Inflammatory macrophage treated with lipopolysaccharide for 1 hour (primary cell): ENCODE results near the gene PPFIBP2.
"Not testable (repeated sequence)": the region's sequence is repeated elsewhere in the genome, so short reads cannot be mapped to it uniquely, and the experiment has no call there.

Experiments used
- DNase-seq, 2 donors: peaks; one replicate each; pipeline ENCODE4 v3.0.0-alpha.2; 2020 to 2022

Gene PPFIBP2

DNA sequence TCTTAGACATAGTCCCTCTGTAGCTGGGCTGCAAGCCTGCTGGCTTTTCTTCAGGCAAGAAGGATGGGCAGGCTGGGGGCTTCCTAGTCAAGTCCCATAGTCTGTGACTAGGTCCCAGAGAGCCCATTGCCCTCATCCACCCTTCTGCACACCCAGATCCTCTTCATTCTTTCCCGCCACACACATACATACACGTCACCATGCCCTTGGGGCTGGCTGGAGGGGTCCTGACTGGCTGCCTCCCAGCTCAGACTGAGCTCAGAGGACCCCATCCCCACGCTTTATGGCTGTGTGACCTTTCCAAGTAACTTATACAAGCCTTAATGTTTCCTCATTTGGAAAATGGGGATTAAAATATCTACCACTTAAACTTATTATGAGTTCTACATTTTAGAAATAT is 13.5 kb upstream of the PPFIBP2 start:
- DNase-seq: no peak

DNA sequence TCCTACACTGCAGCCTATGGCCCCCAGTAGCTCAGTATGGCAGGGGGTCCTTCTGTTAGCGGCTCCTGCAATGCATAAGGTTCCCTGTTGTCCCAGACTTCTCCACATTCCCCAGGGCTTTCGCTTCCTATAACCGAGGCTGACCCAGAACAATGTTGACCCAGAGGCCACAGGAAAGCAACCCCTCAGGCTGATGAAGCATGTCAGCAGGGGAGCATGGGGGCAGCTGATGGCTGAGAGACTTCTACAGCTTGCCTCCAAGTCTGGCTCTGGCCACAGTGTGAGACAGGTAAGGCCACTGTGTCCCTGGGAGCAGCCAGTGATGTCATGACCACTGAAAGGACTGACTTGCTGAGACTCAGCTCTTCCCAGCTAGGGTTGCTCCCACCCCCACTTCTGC is 12.5 kb upstream of the PPFIBP2 start:
- DNase-seq: no peak

DNA sequence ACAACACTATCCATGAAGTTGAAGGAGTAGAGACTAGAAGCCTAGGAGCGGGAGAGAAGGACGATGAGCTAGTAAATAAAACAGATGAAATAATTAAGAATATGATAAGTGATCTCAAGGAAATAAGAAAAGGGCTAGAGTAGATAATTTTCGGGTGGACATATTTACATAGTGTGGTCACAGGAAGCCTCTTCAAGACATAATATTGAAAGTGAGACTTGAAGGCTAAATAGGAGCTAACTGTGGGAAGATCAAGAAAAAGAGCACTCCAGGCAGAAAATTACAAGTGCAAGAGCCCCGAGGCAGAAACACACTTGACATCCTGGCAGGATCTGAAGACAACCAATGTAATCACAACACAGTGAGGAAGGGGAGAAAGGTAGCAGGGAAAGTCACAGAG is 11.9 kb upstream of the PPFIBP2 start:
- DNase-seq: no peak

DNA sequence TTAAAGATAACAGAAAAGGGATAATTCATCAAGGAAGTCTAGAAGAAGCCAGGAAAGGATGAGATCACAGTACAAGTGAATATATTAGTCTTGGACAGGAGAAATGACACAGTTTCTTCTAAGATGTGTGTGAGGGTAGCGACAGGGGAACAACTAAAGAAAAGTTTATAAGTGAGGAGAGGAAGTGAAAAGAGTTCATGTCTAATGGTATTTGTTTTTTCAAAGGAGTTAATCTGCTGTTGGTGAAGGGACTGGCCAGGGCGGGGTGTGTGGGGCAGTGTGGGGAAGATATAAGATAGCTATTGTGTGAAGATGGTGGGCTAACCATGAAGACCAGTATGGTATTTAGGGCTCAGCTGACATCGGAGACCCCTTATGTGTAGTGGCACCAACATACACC is 7.6 kb upstream of the PPFIBP2 start:
- no peak for DNase-seq

DNA sequence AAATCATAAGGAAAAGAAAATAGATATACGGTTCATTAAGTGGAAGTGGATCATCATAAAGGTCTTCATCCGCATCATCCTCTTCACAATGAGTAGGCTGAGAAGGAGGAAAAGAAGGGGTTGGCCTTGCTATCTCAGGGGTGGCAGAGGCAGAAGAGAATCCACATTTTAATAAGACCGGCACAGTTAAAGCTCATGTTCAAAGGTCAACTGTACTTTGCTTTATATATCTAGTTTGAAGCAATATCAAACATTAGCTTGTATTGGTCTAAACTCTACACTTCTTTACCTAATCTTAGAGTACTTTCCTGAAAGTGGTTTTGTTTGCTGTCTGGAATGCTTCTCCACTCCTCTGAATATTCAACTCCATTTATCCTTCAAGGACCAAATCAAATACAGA is 5.7 kb upstream of the PPFIBP2 start:
- no peak for DNase-seq

DNA sequence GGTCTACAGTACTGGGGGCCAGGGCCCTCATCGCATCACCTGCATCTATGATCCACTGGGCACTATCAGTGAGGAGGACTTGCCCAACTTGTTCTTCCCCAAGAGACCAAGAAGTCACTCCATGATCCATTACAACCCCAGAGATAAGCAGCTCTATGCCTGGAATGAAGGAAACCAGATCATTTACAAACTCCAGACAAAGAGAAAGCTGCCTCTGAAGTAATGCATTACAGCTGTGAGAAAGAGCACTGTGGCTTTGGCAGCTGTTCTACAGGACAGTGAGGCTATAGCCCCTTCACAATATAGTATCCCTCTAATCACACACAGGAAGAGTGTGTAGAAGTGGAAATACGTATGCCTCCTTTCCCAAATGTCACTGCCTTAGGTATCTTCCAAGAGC is 3.8 kb upstream of the PPFIBP2 start:
- no peak for DNase-seq

DNA sequence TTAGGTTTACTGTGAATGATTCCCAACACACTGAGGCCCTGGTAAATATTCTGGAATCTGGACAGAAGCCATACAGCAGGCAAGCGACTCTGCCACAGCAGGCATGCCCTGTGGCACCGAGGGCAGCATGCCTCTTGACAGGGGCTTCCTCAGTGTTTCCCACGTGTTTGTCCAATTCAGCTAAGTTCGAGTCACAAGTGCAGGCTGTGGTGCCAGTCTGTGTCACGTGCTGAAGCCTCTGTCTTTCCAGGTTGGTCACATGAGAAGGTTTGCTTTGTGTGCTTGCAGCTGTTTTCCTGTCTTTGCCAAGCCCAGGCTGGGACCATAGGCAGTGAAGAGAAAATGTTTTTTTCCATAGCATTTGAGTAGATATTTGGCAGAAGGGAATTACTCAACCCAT is 2.4 kb upstream of the PPFIBP2 start:
- no peak for DNase-seq

DNA sequence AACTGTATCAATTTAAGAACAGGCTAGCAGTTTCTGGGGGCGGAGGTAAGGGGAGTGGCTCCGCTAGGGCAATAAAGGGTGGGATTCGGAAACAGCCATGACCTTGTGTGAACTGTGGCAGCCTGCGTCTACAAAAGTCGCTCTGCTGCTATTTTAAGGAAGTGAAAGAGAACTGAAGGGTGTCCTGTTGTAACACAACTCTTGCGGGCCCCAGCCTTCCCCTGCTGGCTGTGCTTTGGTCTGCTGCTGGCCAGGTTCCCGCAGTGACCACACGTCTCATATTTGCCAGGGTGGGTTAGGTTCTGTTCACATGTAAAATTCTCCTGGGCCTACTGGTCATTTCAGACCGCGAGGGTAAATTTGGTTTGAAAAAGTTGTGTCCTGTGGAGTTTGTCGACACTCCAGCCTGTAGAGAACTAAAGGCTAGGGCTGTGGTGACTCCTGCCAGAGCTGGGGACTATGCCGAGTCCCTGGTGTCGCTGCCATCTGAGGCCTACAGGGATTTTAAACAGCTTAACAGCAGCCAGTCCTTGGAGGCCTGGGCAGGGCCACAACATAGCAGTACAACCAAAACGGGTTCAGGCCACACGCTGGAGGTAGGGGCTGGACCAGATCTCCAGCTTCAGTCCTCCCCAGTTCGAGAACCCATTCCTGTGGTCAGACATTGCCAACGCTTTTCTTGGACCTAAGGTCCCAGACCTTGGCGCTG is 1.1 kb upstream of the PPFIBP2 start:
- DNase-seq: peak; percentile 83 to 86

DNA sequence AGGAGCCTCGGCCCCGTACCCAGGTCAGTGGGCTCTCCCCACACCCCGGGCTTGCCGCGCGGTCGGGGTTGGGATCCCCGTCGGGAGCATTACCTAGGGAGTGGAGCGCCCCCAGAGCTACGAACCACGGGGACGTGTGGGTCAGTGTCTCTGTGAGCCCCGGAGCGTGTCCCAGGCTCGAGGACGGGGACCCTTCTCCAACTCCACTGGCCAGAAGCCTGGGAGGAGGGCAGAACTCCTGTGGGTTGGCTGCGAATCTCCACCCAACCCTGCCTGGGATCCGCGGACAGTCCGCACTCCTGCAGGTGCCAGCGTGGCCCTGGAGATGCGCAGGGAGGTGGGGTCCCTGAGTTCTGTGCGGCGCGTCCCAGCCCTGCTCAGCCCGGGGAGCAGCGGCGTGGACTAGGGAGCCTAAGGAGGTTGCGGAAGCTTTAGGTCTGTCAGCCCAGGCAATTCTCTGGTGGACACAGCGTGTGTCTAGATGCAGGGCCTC is 346 bp downstream of the PPFIBP2 start:
- DNase-seq: no peak

DNA sequence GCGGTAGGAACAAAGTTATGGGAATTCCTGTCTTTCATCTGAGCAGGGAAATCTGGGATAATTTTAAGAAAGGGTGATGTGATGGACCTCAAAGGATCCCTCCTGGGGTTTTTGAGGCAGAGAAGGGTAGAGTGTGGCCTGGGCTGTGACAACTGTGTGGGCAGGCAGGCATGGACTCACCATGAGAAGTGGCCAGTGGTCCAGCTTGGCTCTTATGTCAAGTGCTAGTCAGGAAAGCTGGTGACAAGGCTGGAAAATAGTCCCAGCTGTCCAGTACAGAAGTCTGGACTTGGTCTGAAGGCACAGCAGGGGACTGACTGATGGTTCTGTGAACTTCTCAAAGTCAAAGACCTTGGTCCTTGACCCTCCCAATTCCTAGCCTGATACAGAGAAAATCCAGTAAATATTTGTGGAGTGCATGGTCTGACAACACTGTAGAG is 1.7 kb downstream of the PPFIBP2 start:
- DNase-seq: peak in 1 of 2 donors; percentile 49

DNA sequence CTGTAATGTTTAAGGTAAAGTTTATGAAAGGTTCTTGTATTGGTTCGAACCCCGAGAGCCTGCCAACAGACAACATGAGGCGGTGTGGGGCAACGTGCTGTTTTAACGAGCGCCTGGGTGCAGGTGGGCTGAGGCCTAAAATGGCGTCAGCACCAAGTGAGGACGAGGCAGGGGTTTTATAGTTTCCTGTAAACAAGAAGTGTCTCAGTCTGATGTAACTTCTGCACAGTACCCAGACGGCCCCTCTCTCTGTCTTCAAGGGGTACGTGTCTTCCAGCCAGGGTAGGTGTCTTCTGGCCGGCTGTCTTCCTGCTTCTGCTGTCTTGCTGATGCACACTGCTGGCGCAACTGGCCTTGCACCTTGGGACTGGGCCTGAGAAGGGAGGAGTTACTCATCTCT is 2.7 kb downstream of the PPFIBP2 start:
- DNase-seq: no peak

DNA sequence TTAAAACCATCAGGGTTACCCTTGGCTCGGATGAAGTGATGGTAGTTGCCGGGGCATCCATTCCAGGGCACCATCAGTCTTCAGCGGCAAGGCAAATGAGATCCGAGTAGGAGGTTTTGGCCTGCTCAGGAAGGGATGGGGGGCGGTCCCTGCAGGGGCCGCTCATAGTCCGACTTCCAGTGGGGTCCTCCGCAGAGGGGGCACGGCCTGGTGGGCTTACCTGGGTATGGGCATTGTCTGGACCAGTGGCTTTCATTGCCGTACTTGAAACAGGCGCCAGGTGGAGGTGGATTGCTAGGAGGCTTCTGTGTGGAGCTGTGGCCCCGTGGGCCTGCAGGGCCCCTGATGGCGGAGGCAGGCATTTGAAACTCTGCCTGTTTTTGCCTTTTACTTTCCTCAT is 3.9 kb downstream of the PPFIBP2 start:
- not testable (repeated sequence) for DNase-seq

DNA sequence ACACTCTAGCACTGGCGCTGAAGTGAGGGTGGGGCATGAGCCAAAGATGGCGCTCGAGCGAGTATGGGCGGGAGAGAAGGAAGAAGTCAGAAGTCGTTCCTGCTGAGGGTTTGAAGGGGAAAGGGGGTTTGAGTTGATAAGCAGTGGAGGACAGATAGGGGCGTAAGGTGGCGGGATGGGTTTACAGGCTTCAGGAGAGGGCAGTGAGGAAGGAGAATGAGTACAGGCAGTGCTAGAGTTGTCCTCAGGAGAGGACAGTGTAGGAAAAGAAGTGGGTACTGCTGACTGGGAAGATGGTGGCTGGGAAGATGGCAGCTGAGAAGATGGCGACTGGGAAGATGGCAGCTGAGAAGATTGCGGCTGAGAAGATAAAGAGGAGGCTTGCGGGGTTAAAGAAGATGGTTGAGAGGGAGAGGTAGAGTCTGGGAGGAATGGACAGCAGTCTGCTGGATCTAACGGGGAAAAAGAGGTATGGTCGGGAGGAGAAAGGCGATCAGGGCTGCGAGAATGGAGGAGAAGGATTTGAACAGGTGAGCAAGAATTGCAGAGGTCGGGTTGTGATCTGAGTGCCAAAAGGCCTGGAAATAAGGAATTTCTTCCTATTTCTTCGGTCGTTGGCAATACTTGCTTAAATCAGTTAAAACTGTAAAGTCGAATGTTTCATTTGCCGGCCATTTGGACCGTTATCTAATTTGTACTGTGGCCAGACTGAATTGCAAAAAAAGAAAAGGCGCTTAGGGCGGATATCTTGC is 5.2 kb downstream of the PPFIBP2 start:
- no peak for DNase-seq

DNA sequence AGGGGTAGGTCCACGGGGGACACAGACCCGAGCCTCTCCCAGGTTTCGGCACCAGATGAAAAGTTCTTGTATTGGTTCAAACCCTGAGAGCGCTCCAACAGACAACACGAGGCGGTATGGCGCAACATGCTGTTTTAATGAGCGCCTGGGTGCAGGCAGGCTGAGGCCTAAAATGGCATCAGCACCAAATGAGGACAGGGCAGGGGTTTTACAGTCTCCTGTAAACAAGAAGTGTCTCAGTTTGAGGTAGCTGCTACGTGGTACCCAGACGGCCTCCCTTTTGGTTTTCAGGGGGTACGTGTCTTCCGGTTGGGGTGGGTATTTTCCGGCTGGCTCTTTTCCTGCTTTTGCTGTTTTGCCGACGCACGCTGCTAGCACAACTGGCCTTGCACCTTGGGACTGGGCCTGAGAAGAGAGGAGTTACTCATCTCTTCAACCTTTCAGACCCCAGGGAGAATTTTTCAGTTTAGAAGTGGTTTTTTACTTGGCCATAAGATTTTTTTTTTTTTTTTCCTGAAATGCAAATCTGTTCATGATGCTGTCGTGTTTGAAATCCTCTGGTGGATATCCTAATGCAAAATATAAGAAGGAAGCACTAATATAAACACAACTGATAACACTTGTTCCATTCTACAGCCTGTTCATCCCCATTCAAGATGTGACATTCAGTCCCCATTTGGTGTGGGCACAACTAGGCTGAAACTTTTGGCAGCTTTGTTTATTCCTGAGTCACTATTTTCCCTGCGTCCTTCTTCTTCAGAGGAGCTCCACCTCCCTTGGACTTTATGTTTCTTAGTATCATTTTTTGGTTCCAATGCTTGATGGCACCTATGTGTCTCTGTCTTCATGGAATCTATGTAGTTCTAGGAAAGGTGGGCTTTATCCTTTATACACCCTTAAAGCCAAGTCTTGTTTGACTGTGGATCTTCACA is 6.5 kb downstream of the PPFIBP2 start:
- no peak for DNase-seq

DNA sequence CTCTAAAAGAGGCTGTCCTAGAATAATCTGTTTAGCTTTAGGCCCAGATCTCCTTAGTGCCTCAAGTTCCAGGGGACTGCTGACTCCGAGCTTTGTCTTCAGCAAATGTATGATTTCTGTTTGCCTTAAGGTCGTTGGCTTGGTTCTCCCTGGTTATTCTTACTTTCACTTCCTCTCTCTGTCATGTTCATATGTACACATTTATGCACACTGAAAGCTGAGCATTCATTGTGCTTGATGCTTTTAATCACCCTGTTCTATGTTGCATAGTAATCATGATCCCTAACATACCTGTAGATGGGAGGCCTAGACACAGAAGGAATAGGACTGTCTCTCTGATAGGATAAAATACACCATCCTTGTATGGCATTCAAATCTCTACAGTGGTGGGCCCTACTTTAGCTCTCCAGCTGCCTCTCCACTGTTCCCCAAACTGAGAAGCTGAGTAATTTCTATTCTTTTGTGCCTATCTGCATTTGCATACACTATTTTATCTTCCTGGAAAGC is 7.2 kb downstream of the PPFIBP2 start:
- peak; percentile 57 to 65 for DNase-seq

DNA sequence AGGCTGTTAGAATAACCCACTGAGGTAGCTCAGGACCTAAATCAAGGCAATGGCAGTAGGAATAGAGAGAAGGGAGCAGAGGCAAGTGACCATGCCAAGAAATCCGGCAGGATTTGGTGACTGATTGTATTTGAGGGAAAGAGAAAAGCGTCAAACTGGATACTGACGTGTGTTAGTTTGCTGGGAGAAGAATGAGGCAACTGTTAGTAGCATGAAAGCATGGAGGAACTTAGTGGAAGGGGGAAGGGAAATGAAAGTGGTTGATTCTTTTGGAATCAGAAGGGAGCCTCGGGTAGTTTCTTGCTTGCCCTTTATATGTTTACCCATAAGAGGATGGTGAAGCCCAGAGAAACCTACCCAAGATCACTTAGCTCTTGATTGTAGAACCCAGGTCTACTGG is 8.3 kb downstream of the PPFIBP2 start:
- peak; percentile 54 to 60 for DNase-seq

DNA sequence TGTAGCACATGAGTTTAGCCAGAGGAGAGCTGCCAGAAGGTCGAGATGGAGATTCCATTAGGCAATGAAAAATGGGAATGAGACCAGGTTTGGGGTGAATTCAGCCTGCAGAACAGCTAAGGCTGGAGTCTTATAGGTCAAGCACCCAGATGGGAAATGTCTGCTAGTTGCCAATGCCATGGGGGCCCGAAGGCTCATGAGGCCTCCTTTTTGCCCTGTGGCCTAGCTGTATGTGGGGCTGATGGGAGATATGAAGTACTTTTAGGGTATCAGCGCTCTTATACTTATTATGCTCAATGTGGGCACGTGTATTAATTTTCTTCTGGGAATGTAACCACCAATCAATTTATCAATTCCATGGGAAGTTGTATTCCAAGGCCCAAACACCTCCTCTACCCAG is 8.7 kb downstream of the PPFIBP2 start:
- DNase-seq: no peak

DNA sequence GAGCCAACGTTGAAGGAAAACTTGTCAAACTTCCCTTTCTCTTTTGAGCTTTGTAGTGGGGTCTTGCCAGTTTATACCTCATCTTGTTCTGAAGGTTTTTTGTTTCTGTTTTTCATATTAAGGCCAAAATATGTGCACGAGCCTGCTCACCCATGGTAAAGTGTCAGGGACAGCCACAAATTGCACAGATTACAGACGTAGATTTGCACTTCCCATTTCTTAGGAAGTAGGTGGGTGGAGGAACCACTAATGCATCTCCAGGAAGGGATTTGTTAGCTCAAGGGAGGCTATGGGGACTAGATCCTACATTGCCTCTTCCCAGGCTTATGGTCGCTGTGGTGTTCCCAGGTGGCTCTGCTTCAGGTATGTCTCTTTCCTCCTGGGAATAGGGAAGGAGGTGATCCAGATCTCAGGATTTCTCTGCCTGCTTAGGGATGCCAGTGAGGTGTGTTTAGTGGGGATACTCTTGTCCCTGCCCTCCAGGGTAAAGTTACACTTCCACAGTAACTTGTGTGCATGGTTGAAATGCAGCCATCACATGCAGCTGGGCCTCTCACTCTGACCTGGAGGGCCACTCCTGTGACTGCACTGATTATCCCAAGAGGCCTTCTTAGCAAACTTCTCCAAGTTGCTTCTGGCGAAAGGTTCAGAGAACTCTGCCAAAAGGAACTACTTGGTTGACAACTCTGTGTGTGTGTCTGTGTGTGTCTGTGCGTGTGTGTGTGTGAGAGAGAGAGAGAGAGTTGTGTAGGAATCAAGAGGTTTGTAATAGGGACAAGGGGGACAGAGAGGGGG is 9.8 kb downstream of the PPFIBP2 start:
- peak; percentile 72 to 81 for DNase-seq

DNA sequence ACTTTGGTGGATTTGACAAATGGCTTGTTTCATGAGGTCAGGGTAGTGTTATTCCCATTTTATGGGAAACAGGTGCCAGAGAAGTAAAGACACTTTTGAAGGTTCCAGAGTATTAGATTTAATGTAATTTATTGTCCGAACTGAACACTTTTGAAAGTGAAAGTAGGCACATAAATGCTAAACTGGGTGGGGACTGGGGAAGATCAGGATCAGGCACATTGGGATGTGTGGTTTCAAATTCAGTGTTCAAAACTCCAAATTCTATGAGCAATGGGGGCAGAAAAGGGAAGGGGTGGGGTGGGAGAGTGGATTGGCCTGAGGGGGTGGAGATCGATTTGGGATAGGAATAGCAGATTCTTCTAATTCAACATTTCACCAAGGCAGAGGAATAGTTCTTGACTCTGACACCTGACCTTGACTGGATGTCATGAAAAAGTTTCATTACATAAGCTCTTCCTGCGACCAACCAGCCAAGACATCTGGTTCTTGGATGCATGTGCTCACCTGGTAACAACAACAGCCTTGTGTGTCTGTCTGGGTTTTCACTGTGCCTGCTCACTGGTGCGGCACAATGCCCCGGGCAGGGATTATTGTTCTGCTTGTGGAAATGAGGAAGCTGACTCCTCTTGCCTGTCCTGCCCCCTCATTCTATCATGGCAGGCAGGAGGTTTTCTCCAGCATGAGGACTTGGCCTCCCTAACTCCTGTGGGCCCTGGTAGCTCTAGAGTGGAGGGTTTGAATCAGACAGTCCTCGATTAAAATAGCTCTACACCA is 10.8 kb downstream of the PPFIBP2 start:
- DNase-seq: peak; percentile 53 to 57

DNA sequence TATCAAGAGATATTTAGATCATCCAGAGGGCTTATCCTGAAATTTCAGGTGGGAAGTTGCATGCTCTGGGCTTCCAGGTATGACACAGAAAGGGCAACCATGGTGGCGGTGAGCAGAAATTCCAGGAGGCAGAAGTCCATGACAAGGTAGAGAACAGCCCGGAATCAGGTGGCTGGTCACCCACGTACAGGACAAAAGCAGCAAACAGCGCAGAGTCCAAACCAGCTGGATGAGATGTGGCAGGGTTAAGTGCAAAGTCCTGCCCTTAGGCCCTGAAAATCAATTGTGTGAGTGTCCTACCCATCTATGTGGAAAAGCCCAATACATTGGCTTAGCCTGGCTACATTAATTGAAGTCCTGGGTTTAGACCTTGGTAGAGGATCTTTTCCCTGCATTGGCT is 11.6 kb downstream of the PPFIBP2 start:
- no peak for DNase-seq

DNA sequence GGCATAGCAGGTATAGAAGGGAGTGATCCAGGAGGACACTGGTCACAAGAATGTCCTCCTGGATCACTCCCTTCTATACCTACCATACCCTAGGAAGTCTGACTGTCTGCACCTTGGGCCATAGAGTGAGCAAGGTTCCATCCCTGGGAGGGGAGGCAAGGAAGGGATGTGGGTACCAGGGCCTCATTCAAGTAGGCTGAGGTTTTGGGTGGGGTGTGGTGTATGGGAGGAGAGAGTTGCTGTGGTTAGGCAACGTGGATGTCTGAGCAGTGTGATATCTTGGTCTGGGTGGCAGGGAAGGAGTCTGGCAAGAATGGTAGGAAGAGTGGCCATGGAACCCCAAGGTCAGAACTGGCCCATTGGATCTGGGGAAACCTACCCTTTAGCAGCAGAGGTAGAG is 13.2 kb downstream of the PPFIBP2 start:
- DNase-seq: no peak
